AG04450 (cell line): ENCODE results near the gene IFIT2. TPM values are rescaled to one million over a fixed set of nuclear protein-coding genes. Genes with fewer than 3 reads are reported as not detected.
A peak's percentile ranks its signal among the peaks of the same experiment; 100 is the strongest.
"Not testable (repeated sequence)": the region's sequence is repeated elsewhere in the genome, so short reads cannot be mapped to it uniquely, and the experiment has no call there.

Experiments
- CTCF ChIA-PET: fragments of 300-600, 350-600 bp; formaldehyde crosslinking; extraction: SDS; loops from one replicate; lab custom pipeline; 2022; ENCODE audit warnings: antibody characterized with exemption, inconsistent platforms; lab: Charles Lee
- POLR2A ChIA-PET: fragments of 350-600 bp; formaldehyde crosslinking; extraction: SDS; loops from one replicate; lab custom pipeline; 2021; ENCODE audit warnings: antibody characterized with exemption, inconsistent platforms; lab: Yijun Ruan, JAX
- DNase-seq: peaks from one replicate; pipeline ENCODE4 v3.0.0-alpha.2; 2011; ENCODE audit warnings: low read depth, low spot score
- H3K27ac ChIP-seq: one replicate; pipeline ENCODE4 v1.5.1; 2012; ENCODE audit warnings: low read depth, low read length, control low read depth
- H3K27me3 ChIP-seq: one replicate; pipeline ENCODE4 v1.6.0; 2012; ENCODE audit warnings: low read length; ENCODE audit not compliant: control insufficient read depth, insufficient read depth
- H3K4me3 ChIP-seq: 2 replicates; pipeline ENCODE4 v1.5.1; 2011; ENCODE audit warnings: mild to moderate bottlenecking, low read depth, low read length, control low read depth
- H3K9me3 ChIP-seq: 2 replicates; pipeline ENCODE4 v1.5.1; 2012; ENCODE audit warnings: low read length; ENCODE audit not compliant: control insufficient read depth, insufficient read depth
- CTCF ChIP-seq: IDR thresholded peaks from 2 replicates; pipeline ENCODE4 v1.5.1; 2011; ENCODE audit warnings: low read depth, low read length, control low read depth, inconsistent platforms
- polyA plus RNA-seq: library from polyadenylated mRNA; depleted of rRNA; stranded (reverse); fragments of >200 nt; gene quantifications from 2 replicates; pipeline ENCODE4 v1.2.3, GENCODE V29; 2011

IFIT2 gene
- polyA plus RNA-seq, 1 experiment, result 3.8 TPM

DNA sequence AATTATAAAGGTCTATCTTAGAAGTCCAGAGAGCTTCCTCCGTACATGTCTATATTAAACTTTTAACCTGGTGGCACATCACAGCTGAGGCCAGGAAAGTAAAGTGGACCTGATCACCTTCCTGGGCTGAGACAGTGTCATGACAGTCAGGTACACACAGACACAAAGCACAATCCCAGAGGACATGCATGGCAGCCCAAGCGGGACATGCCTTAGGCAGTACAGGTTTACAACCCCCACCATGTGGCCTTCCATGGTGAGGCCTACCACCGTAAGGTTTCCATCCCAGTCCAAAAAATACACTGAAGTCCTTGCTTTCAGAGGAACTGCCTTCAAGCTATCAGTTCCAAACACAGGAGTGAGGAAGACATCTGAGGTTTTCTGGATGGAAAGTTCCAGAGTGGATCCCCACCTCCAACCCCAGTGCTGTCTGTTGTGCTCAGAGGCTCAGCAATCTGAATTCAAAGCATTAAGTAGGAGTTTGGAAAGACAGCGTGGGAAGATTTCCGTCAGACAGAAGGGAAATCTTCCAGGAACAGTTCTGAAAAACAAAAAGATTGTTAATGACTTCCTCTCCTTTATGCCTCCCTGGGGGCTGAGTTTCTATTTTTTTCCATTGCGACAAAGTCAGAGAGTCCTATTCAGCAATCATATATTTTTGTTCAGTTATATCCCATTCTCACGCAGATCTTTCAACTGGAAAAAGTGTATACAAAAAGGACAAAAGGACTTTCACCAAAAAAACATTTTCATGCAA, 46.0 kb downstream of the IFIT2 start:
- TF ChIP-seq CTCF, result no peak
- Histone ChIP-seq H3K9me3 (no peaks in the 10 kb centered on the region), H3K27me3 (no peaks in the 10 kb centered on the region), H3K27ac (no peak overlapping the region), H3K4me3 (no peak overlapping the region)
- ChIA-PET CTCF (interaction anchor here (1.2 to 1.5 kb wide), 3 partner anchors 9 to 22 kb away, joined by 3 to 5 read pairs (median 4); no protein-coding TSS in a partner anchor), POLR2A (no interaction called here)
- DNase-seq, result no peak

DNA sequence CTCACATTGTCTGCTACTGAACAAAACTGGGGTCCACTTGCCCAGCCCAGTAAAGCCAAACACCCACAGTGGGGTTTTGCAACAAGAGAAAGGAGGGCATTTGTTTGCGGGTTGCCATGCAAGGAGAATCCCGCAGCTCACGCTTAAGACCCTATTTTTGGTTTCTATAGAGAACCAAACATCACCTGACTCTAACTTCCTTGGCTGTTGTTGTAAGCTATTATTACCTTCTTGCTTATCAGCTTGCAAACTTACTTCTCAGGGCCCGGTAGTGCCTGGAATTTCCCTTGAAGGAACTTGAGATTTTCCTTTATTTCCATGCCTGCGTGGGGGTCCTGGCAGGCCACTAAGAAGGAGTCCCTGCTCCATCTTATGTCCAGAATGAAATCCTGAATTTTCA, 46.6 kb downstream of the IFIT2 start:
- Histone ChIP-seq H3K9me3 (no peaks in the 10 kb centered on the region), H3K27me3 (no peaks in the 10 kb centered on the region), H3K27ac (no peak overlapping the region), H3K4me3 (no peak overlapping the region)
- ChIA-PET CTCF (interaction anchor here (1.2 to 1.5 kb wide), 2 partner anchors 9 to 20 kb away, joined by 3 to 5 read pairs; no protein-coding TSS in a partner anchor), POLR2A (no interaction called here)
- DNase-seq, result no peak
- no peak for TF ChIP-seq CTCF

DNA sequence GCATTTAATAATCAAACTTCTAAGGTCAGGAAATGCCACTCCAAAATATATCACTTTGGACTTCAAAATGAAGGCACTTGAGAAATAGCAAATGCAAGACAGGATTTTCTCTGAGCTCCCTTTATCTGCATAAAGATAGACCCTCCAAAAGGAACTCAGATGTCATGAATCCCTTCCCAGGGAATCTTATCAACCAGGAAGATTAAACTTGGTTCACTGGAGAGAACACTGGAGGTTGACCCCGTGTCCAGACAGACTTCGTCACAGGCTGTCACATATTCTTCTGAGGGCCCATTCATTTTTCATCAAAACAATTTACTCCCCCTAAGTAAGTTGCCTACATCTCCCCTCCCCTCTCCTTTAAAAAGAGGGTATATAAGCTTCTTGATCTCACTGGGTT, 47.1 kb downstream of the IFIT2 start:
- no peak for TF ChIP-seq CTCF
- CTCF ChIA-PET, result interaction anchor here (0.6 to 1.5 kb wide), 3 partner anchors 10 to 132 kb away, joined by 3 to 5 read pairs (median 3); no protein-coding TSS in a partner anchor

DNA sequence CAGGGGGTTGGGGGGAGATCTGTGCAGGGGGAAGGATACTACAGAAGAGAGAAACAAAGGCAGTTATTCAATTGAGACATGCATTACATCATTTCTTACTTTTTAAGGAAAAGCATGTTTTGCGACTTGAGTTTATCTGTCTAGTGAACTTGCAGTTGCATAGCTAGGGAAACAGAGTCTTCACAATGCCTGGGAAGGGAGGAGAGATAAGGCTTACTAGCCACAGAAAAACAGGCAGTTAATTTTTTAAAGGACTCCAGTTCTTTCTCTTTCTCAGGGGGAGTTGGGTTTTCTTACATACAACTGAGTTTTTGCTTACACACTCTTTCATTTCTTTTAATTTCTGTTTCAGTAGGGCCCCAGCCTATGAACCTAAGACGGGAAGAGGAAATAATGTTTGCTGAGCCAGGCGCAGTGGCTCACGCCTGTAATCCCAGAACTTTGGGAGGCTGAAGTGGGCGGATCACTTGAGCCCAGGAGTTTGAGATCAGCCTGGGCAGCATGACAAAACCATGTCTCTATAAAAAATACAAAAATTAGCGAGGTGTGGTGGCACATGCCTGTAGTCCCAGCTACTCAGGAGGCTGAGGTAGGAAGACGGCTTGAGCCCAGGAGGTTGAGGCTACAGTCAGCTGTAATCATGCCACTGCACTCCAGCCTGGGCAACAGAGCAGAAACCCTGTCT, 48.9 kb downstream of the IFIT2 start:
- H3K27ac ChIP-seq, result peak overlapping the region; percentile 85
- ChIA-PET CTCF (interaction anchor here (2.7 kb wide), 1 partner anchor 19 kb away, joined by 15 read pairs; no protein-coding TSS in a partner anchor), POLR2A (interaction anchor here (0.6 to 1.8 kb wide), 2 partner anchors 23 to 73 kb away, joined by 3 to 10 read pairs; partner anchors contain the start of gene IFIT3)
- not testable (repeated sequence) for DNase-seq, H3K4me3 ChIP-seq, H3K27me3 ChIP-seq, H3K9me3 ChIP-seq

More for the DNA sequence above, 47.1 kb downstream of the IFIT2 start:
- H3K27ac ChIP-seq, result no peak overlapping the region
- POLR2A ChIA-PET, result no interaction called here
- H3K4me3 ChIP-seq, result no peak overlapping the region
- H3K9me3 ChIP-seq, result no peaks in the 10 kb centered on the region
- H3K27me3 ChIP-seq, result no peaks in the 10 kb centered on the region
- no peak for DNase-seq

DNA sequence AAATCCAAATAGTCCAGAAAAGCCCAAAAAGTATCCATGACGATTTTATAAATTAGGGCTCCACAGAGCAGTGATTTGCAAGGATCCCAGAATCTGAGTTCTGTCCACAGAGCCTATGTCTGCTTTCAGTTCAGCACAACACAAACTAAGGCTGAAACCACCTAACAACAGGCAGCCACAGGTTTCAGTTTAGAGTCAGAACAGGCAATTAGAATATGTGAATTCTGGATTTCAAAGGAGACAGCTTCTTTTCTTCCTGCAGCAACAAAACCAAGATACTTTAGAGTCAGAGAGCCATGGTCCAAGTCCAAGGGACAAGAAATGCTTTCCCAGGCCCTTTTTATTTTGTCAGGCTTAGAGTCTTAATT, 49.5 kb downstream of the IFIT2 start:
- DNase-seq, result no peak
- no peaks in the 10 kb centered on the region for H3K9me3 ChIP-seq
- H3K4me3 ChIP-seq, result no peak overlapping the region
- peak overlapping the region; percentile 85 for H3K27ac ChIP-seq
- ChIA-PET POLR2A (interaction anchor here (0.6 to 1.8 kb wide), 5 partner anchors 16 to 100 kb away, joined by 3 to 10 read pairs (median 8); partner anchors contain the start of genes IFIT1, IFIT3 and LIPA), CTCF (interaction anchor here (2.7 kb wide), 1 partner anchor 18 kb away, joined by 15 read pairs; no protein-coding TSS in a partner anchor)
- no peaks in the 10 kb centered on the region for H3K27me3 ChIP-seq
- TF ChIP-seq CTCF, result no peak
